ENCODE measurements around the gene BHMT.
A peak's percentile ranks its signal among the peaks of the same experiment; 100 is the strongest.
"Not testable (repeated sequence)": the region's sequence is repeated elsewhere in the genome, so short reads cannot be mapped to it uniquely, and the experiment has no call there.

Gene BHMT

GRCh38 chr5:79173626-79174025 is 62.0 kb downstream of the BHMT start:
- peak; percentile 90 for DNase-seq

GRCh38 chr5:79180449-79180848 is 68.8 kb downstream of the BHMT start:
- DNase-seq: not testable (repeated sequence)

- DNase-seq: peak; percentile 69
Observed at GRCh38 chr5:79181419-79182022, 69.9 kb downstream of the BHMT start.

All from NCI-H2029 treated with DMSO at 0.1 percent for 48 hours (cell line).